Ovary (tissue), 9 donors: ENCODE measurements around the gene ARPP19. TPM values are rescaled to one million over a fixed set of nuclear protein-coding genes. Genes with fewer than 3 reads are reported as not detected.

Experiments
- DNase-seq, 5 donors: peaks; one replicate each; pipeline ENCODE4 v3.0.0-alpha.2; 2019 to 2020
- H3K27ac ChIP-seq, 2 donors: fragments of 200-600 bp; one replicate each; pipeline versions ENCODE4 v1.5.1 to v1.8.0; 2019 to 2022
- H3K27me3 ChIP-seq: fragments of 200-600 bp; one replicate; pipeline ENCODE4 v1.8.0; 2022
- H3K36me3 ChIP-seq: fragments of 200-600 bp; sonication (generic); one replicate; pipeline ENCODE4 v1.5.1; 2019
- H3K4me1 ChIP-seq: one replicate; pipeline ENCODE4 v1.8.1; 2013; ENCODE audit warnings: mild to moderate bottlenecking, moderate library complexity; ENCODE audit not compliant: insufficient read depth
- H3K4me3 ChIP-seq: fragments of 200-600 bp; sonication (generic); one replicate; pipeline ENCODE4 v1.5.1; 2017
- H3K9me3 ChIP-seq, 2 donors: fragments of 200-600 bp in 1 of 2; sonication (generic) in 1 of 2; one replicate each; pipeline versions ENCODE4 v1.5.1 to v1.8.1; 2013 to 2019; ENCODE audit warnings: mild to moderate bottlenecking in 1 of 2, moderate library complexity in 1 of 2
- CTCF ChIP-seq, 3 donors: fragments of 450-650 bp in 2 of 3; fragments of 200-600 bp in 1 of 3; IDR thresholded peaks; one replicate each; pipeline versions ENCODE4 v1.5.1 to v1.8.0; 2016 to 2022; ENCODE audit warnings: antibody characterized with exemption in 3 of 3, mild to moderate bottlenecking in 1 of 3
- EP300 ChIP-seq: sonication (generic); formaldehyde crosslinking; IDR thresholded peaks from one replicate; pipeline ENCODE4 v1.6.1; 2017; ENCODE audit warnings: antibody characterized with exemption
- POLR2A ChIP-seq: fragments of 450-650 bp; IDR thresholded peaks from one replicate; pipeline ENCODE4 v1.6.1; 2017; ENCODE audit warnings: antibody characterized with exemption, mild to moderate bottlenecking, moderate library complexity
- WGBS, 3 donors: extraction: QIAGEN DNeasy Blood & Tissue Kit in 1 of 3; methylation state at CpG; one replicate each; pipeline versions ENCODE4 v1.1.5 to v1.1.7; 2013 to 2017; 5-methylcytosine and 5-hydroxymethylcytosine counted together
- intact Hi-C, 4 donors: fragments of 100-400 bp; cut with DNase I; formaldehyde crosslinking; loops; one replicate each; pipeline versions ENCODE4 v1.11.0 to v1.15.1; 2022 to 2023
- polyA plus RNA-seq, 2 donors: library from polyadenylated mRNA; stranded (reverse); fragments of 200-250 nt in 1 of 2; fragments of 350-450 nt in 1 of 2; fragmentation: Illumina TruSeq in 1 of 2; extraction: RNeasy Lipid Tissue Mini Kit (QIAGEN cat#74804) in 1 of 2; gene quantifications; one replicate each; pipeline ENCODE4 v1.2.3, GENCODE V29; 2013 to 2014
- total RNA-seq, 7 donors: library from RNA; depleted of rRNA in 2 of 7; stranded (reverse); fragments of >200 nt in 2 of 7; fragmentation: NEBNext Ultra II Directional in 3 of 7; extraction: Animal tissue kit (Norgen Biotek cat#: 25700) in 3 of 7; gene quantifications; one replicate each; pipeline versions ENCODE4 v1.1.0 to v1.2.4, GENCODE V29; 2016 to 2023
- donor health status: DM: no; HTN: no; CAD: no; lungs with moderate emphysema.
- donor health status: DM: no; HTN: no; CAD: no.
- donor health status: Bipolar disorder and iron deficiency.
- donor health status: DM: yes; HTN: yes; CAD: no.
- donor health status: DM: no; HTN: no; CAD: no.
- donor health status: DM: yes; HTN: yes; CAD: no.

ARPP19 gene
- total and polyA plus RNA-seq, 9 donors = 37.9 to 158 (median 125) TPM

- intact Hi-C loops = loop anchor here in 1 of 4 donors (5.0 kb wide), 1 partner anchor 117 kb away; no protein-coding TSS in a partner anchor
- no peaks in the 10 kb centered on the region for H3K9me3 ChIP-seq
- H3K36me3 ChIP-seq = no peaks in the 10 kb centered on the region
- 89 to 94% (median 91%) methylated on average over 4 of the region's 4 CpGs for WGBS, 3 donors
- no peak overlapping the region for H3K4me3 ChIP-seq
- H3K4me1 ChIP-seq = no peaks in the 10 kb centered on the region
- DNase-seq = no peak
- no peak for TF ChIP-seq POLR2A
- H3K27ac ChIP-seq = no peak overlapping the region
- H3K27me3 ChIP-seq = no peaks in the 10 kb centered on the region
Measured at GRCh38 chr15:52524223-52525136, 44.4 kb downstream of the ARPP19 start.

GRCh38 chr15:52523647-52524046 is 45.2 kb downstream of the ARPP19 start:
- 66 to 74% (median 70%) methylated on average over 5 of the region's 5 CpGs for WGBS, 3 donors
- Histone ChIP-seq H3K27ac (no peak overlapping the region), H3K4me3 (no peak overlapping the region), H3K27me3 (no peaks in the 10 kb centered on the region), H3K4me1 (no peaks in the 10 kb centered on the region), H3K9me3 (no peaks in the 10 kb centered on the region), H3K36me3 (no peaks in the 10 kb centered on the region)
- intact Hi-C loops = loop anchor here in 1 of 4 donors (5.0 kb wide), 1 partner anchor 116 kb away; no protein-coding TSS in a partner anchor
- DNase-seq = no peak
- TF ChIP-seq EP300 (no peak), CTCF (IDR thresholded peaks at IDR 0.05) (no peak), POLR2A (no peak)

- Histone ChIP-seq H3K4me3 (no peak overlapping the region), H3K9me3 (no peaks in the 10 kb centered on the region), H3K27ac (no peak overlapping the region), H3K27me3 (no peaks in the 10 kb centered on the region), H3K36me3 (no peaks in the 10 kb centered on the region), H3K4me1 (no peaks in the 10 kb centered on the region)
- intact Hi-C loops = loop anchor here in 1 of 4 donors (5.0 kb wide), 1 partner anchor 116 kb away; no protein-coding TSS in a partner anchor
- WGBS, 3 donors = 34 to 62% (median 49%) methylated on average over 3 of the region's 3 CpGs
- TF ChIP-seq CTCF (IDR thresholded peaks at IDR 0.05) (no peak), POLR2A (no peak), EP300 (no peak)
- DNase-seq = no peak
Measured at GRCh38 chr15:52523192-52523591, 45.6 kb downstream of the ARPP19 start.

- Histone ChIP-seq H3K27ac (no peak overlapping the region), H3K36me3 (no peaks in the 10 kb centered on the region), H3K27me3 (no peaks in the 10 kb centered on the region), H3K9me3 (no peaks in the 10 kb centered on the region), H3K4me3 (no peak overlapping the region), H3K4me1 (no peaks in the 10 kb centered on the region)
- no peak for TF ChIP-seq EP300
- no peak for TF ChIP-seq POLR2A
- no peak for TF ChIP-seq CTCF (IDR thresholded peaks at IDR 0.05)
- intact Hi-C loops = loop anchor here in 1 of 4 donors (5.0 kb wide), 1 partner anchor 114 kb away; no protein-coding TSS in a partner anchor
- no peak for DNase-seq
- 90 to 92% (median 91%) methylated on average over 3 of the region's 3 CpGs for WGBS, 3 donors
Measured at GRCh38 chr15:52521682-52522081, 47.1 kb downstream of the ARPP19 start.

GRCh38 chr15:52520421-52520820 is 48.4 kb downstream of the ARPP19 start:
- DNase-seq = no peak
- TF ChIP-seq POLR2A (no peak), CTCF (IDR thresholded peaks at IDR 0.05) (no peak), EP300 (no peak)
- Histone ChIP-seq H3K9me3 (no peaks in the 10 kb centered on the region), H3K36me3 (no peaks in the 10 kb centered on the region), H3K27ac (no peak overlapping the region), H3K4me1 (no peaks in the 10 kb centered on the region), H3K4me3 (no peak overlapping the region), H3K27me3 (no peaks in the 10 kb centered on the region)
- intact Hi-C loops = loop anchor here in 1 of 4 donors (5.0 kb wide), 1 partner anchor 113 kb away; no protein-coding TSS in a partner anchor
